Right lobe of liver (tissue), 6 donors: Measurements from ENCODE around the gene TIMMDC1. TPM values are rescaled to one million over a fixed set of nuclear protein-coding genes. Genes with fewer than 3 reads are reported as not detected.

Experiments used
- ATAC-seq, 4 donors: fragments of 200-7000 bp; cut with Tn5 transposase; one replicate each; pipeline ENCODE4 v1.9.1; 2020; ENCODE audit warnings: mild to moderate bottlenecking in 4 of 4, moderate library complexity in 4 of 4
- DNase-seq, 3 donors: peaks; one replicate each; pipeline ENCODE4 v3.0.0-alpha.2; 2020
- H3K27ac ChIP-seq, 3 donors: fragments of 200-600 bp; one replicate each; pipeline ENCODE4 v1.8.0; 2022
- H3K27me3 ChIP-seq, 2 donors: fragments of 200-600 bp; one replicate each; pipeline ENCODE4 v1.8.0; 2022
- H3K36me3 ChIP-seq, 4 donors: fragments of 200-600 bp; sonication (generic) in 1 of 4; one replicate each; pipeline versions ENCODE4 v1.5.1 to v1.8.0; 2017 to 2022; ENCODE audit warnings: control low read depth in 1 of 4
- H3K4me1 ChIP-seq, 4 donors: fragments of 200-600 bp; sonication (generic) in 1 of 4; one replicate each; pipeline versions ENCODE4 v1.5.1 to v1.8.0; 2017 to 2022; ENCODE audit warnings: control low read depth in 1 of 4
- H3K4me3 ChIP-seq, 3 donors: fragments of 200-600 bp; one replicate each; pipeline ENCODE4 v1.8.0; 2022
- H3K9me3 ChIP-seq, 4 donors: fragments of 200-600 bp; sonication (generic) in 1 of 4; one replicate each; pipeline versions ENCODE4 v1.5.1 to v1.8.0; 2017 to 2022; ENCODE audit warnings: control low read depth in 1 of 4
- CTCF ChIP-seq, 4 donors: fragments of 200-600 bp in 3 of 4; fragments of 450-650 bp in 1 of 4; IDR thresholded peaks; one replicate each; pipeline versions ENCODE4 v1.5.1 to v1.8.0; 2016 to 2022; ENCODE audit warnings: antibody characterized with exemption in 4 of 4, mild to moderate bottlenecking in 2 of 4
- POLR2A ChIP-seq: fragments of 450-650 bp; IDR thresholded peaks from one replicate; pipeline ENCODE4 v1.6.1; 2017; ENCODE audit warnings: antibody characterized with exemption, mild to moderate bottlenecking
- WGBS: methylation state at CpG from one replicate; pipeline ENCODE4 v1.1.6; 2018; ENCODE audit warnings: low coverage, low lambda C conversion rate; ENCODE audit not compliant: insufficient coverage; ENCODE audit errors: missing lambda C conversion rate; 5-methylcytosine and 5-hydroxymethylcytosine counted together
- intact Hi-C, 2 donors: fragments of 100-400 bp; cut with DNase I; formaldehyde crosslinking; loops; one replicate each; pipeline versions ENCODE4 v1.11.2 to v1.14.1; 2022
- long read RNA-seq: library from polyadenylated mRNA; unstranded; transcript quantifications from one replicate; pipeline ENCODE4 v2.0.0, GENCODE V29; 2019
- total RNA-seq, 6 experiments: library from RNA; depleted of rRNA in 2 of 6; stranded (reverse); fragments of >200 nt in 2 of 6; fragmentation: NEBNext Ultra II Directional in 3 of 6; extraction: Animal tissue kit (Norgen Biotek cat#: 25700) in 3 of 6; gene quantifications; one replicate each; pipeline versions ENCODE4 v1.1.0 to v1.2.4, GENCODE V29; 2016 to 2023
- donor health status: DM: no; HTN: yes; CAD: no.
- donor health status: DM: no; HTN: no; CAD: no.
- donor health status: DM: no; HTN: no; CAD: no.
- donor health status: DM: no; HTN: yes; CAD: no.
- donor health status: DM: no; HTN: yes; CAD: no.

The TIMMDC1 gene
- total RNA-seq: 10 to 100 TPM; 16.4 to 63.5 (median 42.8) TPM
- long read RNA-seq, transcript TIMMDC1-208 (7 exons, 2,394 nt): major isoform, 11 of 13 reads
- long read RNA-seq, partial matches to known transcripts: 0 of 13 reads
- long read RNA-seq, other reads (novel, unspliced or antisense): 2 of 13 reads

GRCh38 chr3:119498186-119499011 lies at the start of gene TIMMDC1:
TSS of gene TIMMDC1 (plus strand) at chr3:119498547. CDS start at chr3:119498734, 187 bp downstream.
- peak within 1 kb of the TSS; percentile 80 to 94 (median 92) for H3K27ac ChIP-seq
- 0% methylated on average over 8 of the region's 58 CpGs for WGBS
- H3K36me3 ChIP-seq: no peaks in the 10 kb centered on the region
- DNase-seq (peak; percentile 97 to 98 (median 98)), ATAC-seq (peak; percentile 99 to 100 (median 99))
- TF ChIP-seq CTCF (IDR thresholded peaks at IDR 0.05) (no peak), POLR2A (peak; percentile 80)
- peak within 1 kb of the TSS; percentile 80 to 88 (median 83) for H3K4me3 ChIP-seq
- no peaks in the 10 kb centered on the region for H3K27me3 ChIP-seq
- peaks cover 0 to 22% (median 7%) of the 10 kb centered on the region in 4 donors for H3K4me1 ChIP-seq
- H3K9me3 ChIP-seq: no peaks in the 10 kb centered on the region
- intact Hi-C loops: no loop called here

- H3K27me3 ChIP-seq: no peaks in the 10 kb centered on the region
- DNase-seq (no peak), ATAC-seq (no peak)
- intact Hi-C loops: no loop called here
- 80% methylated on average over 1 of the region's 1 CpG for WGBS
- no peaks in the 10 kb centered on the region for H3K4me1 ChIP-seq
- H3K36me3 ChIP-seq: peaks cover 0 to 86% (median 30%) of the 10 kb centered on the region in 4 donors
- TF ChIP-seq POLR2A (no peak), CTCF (IDR thresholded peaks at IDR 0.05) (no peak)
- no peak overlapping the region for H3K27ac ChIP-seq
- H3K9me3 ChIP-seq: no peaks in the 10 kb centered on the region
- no peak overlapping the region for H3K4me3 ChIP-seq
These were observed 44.5 kb upstream of the TIMMDC1 start for GRCh38 chr3:119453822-119454221.

- intact Hi-C loops: no loop called here
- H3K27me3 ChIP-seq: no peaks in the 10 kb centered on the region
- no peak for TF ChIP-seq POLR2A
- DNase-seq (no peak), ATAC-seq (no peak)
- peaks cover 0 to 90% (median 25%) of the 10 kb centered on the region in 4 donors for H3K36me3 ChIP-seq
- 100% methylated on average over 1 of the region's 1 CpG for WGBS
- no peak overlapping the region for H3K27ac ChIP-seq
- H3K4me3 ChIP-seq: no peak overlapping the region
- peaks cover 0 to 12% (median 4%) of the 10 kb centered on the region in 4 donors for H3K4me1 ChIP-seq
- no peaks in the 10 kb centered on the region for H3K9me3 ChIP-seq
These were observed 41.9 kb upstream of the TIMMDC1 start for GRCh38 chr3:119456469-119456868.

- H3K27ac ChIP-seq: no peak overlapping the region
- H3K4me1 ChIP-seq: peaks cover 0 to 19% (median 8%) of the 10 kb centered on the region in 4 donors
- 65% methylated on average over 4 of the region's 4 CpGs for WGBS
- intact Hi-C loops: no loop called here
- no peak for DNase-seq
- peak; percentile 32 to 71 (median 56) for ATAC-seq
- no peak overlapping the region for H3K4me3 ChIP-seq
- H3K36me3 ChIP-seq: peaks cover 0 to 83% (median 20%) of the 10 kb centered on the region in 4 donors
- no peak for TF ChIP-seq CTCF (IDR thresholded peaks at IDR 0.05)
- no peak for TF ChIP-seq POLR2A
- H3K27me3 ChIP-seq: no peaks in the 10 kb centered on the region
- H3K9me3 ChIP-seq: no peaks in the 10 kb centered on the region
These were observed 41.1 kb upstream of the TIMMDC1 start for GRCh38 chr3:119457246-119457645.
